Activated T-cell treated with anti-CD3 and anti-CD28 coated beads, Interleukin-2, amount 50 U/mL, for 1 hour (primary cell): Measurements from ENCODE around the gene SAMD4B.
A peak's percentile ranks its signal among the peaks of the same experiment; 100 is the strongest.

Experiments
- DNase-seq: peaks from one replicate; pipeline ENCODE4 v3.0.0-alpha.2; 2020

SAMD4B gene

DNA sequence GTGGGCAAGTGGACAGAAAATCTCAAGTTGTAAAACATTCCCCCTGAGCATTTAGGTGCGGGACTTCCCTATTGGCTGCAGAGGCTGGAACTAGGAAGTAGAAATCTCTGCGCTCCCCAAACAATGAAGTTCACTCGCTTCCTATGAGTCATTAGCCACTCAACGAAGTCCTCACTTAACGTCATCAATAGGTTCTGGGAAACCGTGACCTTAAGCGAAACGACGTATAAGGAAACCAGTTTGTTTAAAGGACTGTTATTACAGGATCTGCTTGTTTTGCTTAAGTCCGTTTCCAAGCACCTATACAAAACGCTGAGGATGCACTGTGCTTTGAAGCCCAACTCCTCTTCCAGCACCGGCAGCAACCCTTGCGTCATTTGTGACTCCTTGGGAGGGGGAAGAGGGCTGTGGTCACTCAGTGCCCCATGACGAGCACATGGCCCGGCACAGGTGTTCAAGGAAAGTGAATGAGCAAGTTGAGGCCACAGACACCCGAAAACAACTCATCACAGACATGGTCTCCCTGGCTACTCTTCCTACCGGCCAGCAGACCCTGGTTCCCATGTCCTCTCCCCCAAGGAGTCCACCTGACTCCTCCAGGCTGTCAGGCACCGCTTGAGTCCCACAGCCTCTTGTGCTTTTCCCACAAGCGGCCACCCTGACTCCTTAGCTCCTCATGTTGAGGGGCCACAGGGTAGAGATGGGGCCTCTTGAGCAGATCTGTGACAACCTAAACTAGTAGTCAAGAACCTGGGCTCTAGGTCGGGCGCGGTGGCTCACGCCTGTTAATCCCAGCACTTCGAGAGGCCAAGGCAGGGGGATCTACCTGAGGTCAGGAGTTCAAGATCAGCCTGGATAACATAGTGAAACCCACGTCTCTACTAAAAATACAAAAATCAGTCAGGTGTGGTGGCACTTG, 88.7 kb downstream of the SAMD4B start:
- DNase-seq, result peak; percentile 63

DNA sequence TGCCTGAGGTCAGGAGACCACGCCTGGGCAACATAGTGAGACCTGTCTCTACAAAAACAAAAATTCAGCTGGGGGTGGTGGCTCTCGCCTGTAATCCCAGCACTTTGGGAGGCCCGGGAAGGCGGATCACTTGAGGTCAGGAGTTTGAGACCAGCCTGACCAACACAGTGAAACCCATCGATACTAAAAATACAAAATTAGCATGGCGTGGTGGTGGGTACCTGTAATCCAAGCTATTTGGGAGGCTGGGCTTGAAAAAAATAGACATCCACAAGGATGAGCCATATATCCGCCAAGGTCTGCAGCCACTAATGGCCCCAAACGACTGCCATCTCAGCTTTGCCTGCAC, 90.4 kb downstream of the SAMD4B start:
- DNase-seq, result no peak

DNA sequence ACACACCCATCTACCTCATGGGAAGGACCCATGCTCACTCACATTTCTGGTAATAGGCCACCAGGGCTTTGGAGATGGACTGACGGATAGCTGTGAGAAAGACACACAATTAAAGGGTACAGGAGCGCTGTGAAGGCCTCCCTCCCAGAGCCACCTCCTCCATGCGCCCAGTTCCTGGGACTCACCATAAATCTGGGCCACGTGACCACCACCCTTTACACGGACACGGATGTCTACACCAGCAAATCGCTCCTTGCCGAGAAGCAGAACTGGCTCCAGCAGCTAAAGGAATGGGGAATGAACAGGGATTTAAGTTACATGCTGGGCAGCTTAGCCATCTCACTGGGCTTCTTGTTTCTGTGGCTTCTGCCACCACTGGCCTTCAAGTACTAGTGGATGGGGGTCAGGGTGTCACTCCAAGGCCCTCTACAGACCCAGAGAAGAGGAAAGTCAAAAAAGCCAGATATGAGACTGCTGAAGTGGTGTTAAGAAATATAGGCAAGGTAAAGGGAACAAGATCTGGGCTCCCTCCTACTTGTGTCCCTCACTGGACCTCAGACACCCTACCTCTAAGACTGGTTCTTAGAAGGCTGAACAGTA, 91.4 kb downstream of the SAMD4B start:
- no peak for DNase-seq

DNA sequence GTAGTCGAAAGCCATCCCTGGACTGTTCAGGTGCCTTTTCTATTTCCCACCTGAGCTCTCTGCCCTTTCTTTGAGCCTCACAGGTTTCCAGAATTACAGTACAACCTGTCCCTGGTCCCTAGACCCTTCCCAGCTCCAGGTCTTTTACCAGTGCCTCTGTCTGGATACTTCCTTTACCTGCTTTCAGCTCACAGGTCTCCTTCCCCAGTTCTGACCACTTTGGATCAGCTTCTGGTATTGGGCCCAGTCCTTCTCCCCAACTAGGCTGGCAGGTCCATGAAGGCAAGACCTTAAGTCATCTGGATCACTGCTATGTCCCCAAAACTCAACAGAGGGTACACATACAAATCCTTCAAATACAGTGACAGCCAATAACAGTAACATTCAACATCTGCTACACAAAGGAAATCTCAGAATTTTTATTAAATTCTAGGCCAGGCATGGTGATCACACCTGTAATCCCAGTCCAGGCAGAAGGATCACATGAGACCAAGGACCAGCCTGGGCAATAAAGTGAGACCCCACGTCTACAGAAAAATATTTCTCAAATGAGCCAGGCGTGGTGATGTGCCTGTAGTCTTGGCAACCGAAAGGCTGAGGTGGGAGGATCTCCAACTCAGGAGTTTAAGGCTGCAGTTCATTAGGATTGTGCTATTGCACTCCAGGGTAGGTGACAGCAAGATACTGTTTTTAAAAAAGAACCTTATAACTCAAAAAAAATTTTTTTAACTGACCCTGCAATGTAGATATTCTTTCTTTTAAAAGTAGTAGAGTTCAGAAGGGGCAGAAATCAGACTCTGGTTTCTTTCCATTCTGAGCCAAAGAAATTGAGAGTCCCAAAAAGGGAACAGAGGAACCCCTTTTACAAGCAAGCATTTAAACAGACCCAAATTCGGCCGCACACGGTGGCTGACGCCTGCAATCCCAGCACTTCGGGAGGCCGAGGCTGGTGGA, 92.2 kb downstream of the SAMD4B start:
- no peak for DNase-seq
